IMR-90 (cell line): ENCODE measurements around the gene RNF130.

Source experiments
- BHLHE40 ChIP-seq: fragments of 150-350 bp; IDR thresholded peaks from 2 replicates; pipeline ENCODE4 v1.6.1; 2016; ENCODE audit warnings: mild to moderate bottlenecking, low read depth, low read length
- CEBPB ChIP-seq: IDR thresholded peaks from 2 replicates; pipeline ENCODE4 v1.6.1; 2012; ENCODE audit warnings: low read depth, low read length, improper control_type of control experiment
- CTCF ChIP-seq: conservative IDR thresholded peaks from 2 replicates; pipeline ENCODE4 v1.5.1; 2012; ENCODE audit warnings: mild to moderate bottlenecking, low read depth, low read length, improper control_type of control experiment
- MAFK ChIP-seq: IDR thresholded peaks from 2 replicates; pipeline ENCODE4 v1.6.1; 2012; ENCODE audit warnings: low read depth, low read length, improper control_type of control experiment
- MAZ ChIP-seq: IDR thresholded peaks from 2 replicates; pipeline ENCODE4 v1.6.1; 2012; ENCODE audit warnings: low read depth, mild to moderate bottlenecking, low read length, improper control_type of control experiment, moderate library complexity, borderline replicate concordance
- NFE2L2 ChIP-seq: fragments of 150-350 bp; IDR thresholded peaks from 2 replicates; pipeline ENCODE4 v1.6.1; 2016; ENCODE audit warnings: low read depth, mild to moderate bottlenecking, low read length
- POLR2A ChIP-seq: IDR thresholded peaks from 2 replicates; pipeline ENCODE4 v1.6.1; 2012; ENCODE audit warnings: mild to moderate bottlenecking, low read depth, low read length
- RAD21 ChIP-seq: IDR thresholded peaks from 2 replicates; pipeline ENCODE4 v1.6.1; 2012; ENCODE audit warnings: low read length, improper control_type of control experiment
- RFX5 ChIP-seq: IDR thresholded peaks from 2 replicates; pipeline ENCODE4 v1.8.0; 2012; ENCODE audit warnings: low read depth, mild to moderate bottlenecking, low read length, moderate library complexity
- SMC3 ChIP-seq: fragments of 150-350 bp; IDR thresholded peaks from 2 replicates; pipeline ENCODE4 v1.6.1; 2016; ENCODE audit warnings: low read depth, mild to moderate bottlenecking, antibody characterized with exemption, low read length, moderate library complexity
- USF2 ChIP-seq: fragments of 150-350 bp; IDR thresholded peaks from 2 replicates; pipeline ENCODE4 v1.6.1; 2017; ENCODE audit warnings: mild to moderate bottlenecking, antibody characterized with exemption, low read length, low read depth

- no peak for TF ChIP-seq CTCF
- no peak for TF ChIP-seq POLR2A
- no peak for TF ChIP-seq CEBPB
- no peak for TF ChIP-seq MAFK
- TF ChIP-seq RFX5, result no peak
- no peak for TF ChIP-seq MAZ
- no peak for TF ChIP-seq NFE2L2
- no peak for TF ChIP-seq RAD21
- TF ChIP-seq BHLHE40, result no peak
- TF ChIP-seq SMC3, result no peak
- no peak for TF ChIP-seq USF2
Measured at GRCh38 chr5:180060192-180060591, 11.4 kb downstream of the RNF130 start.
